HFF-Myc (cell line): Measurements from ENCODE around the gene CALB2.

Experiments used
- DNase-seq: peaks from one replicate; pipeline ENCODE4 v3.0.0-alpha.2; 2011; ENCODE audit warnings: low read depth; ENCODE audit errors: extremely low read depth
- H3K4me3 ChIP-seq: replicated peaks from 2 replicates; pipeline ENCODE4 v1.5.1; 2011; ENCODE audit warnings: low read depth, mild to moderate bottlenecking, control low read depth, low read length
- TF ChIP-seq, protein P1 (sequence below): IDR thresholded peaks from 2 replicates; pipeline ENCODE4 v1.5.1; 2012; ENCODE audit warnings: mild to moderate bottlenecking, low read depth, low read length, control low read depth; ENCODE audit errors: missing control alignments

Gene CALB2

DNA sequence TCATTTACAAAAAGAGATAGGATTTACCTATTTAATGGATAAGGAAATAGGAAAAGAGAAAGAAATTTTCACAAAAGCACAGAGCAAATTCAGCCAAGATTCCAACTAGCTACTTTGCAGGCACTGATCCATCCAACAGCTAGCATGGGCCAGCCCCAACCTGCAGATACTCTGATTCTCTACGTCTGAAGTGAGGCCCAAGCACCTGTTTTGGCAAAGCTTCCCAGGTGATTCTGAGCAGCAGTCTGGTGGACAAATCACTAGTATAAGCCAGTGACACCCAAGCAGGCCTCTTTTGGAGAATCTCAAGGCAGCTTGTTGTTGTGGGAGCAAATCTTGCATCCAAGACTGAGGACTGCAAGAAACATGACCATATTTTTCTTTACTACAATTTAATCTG lies 20.9 kb upstream of the CALB2 start:
- TF ChIP-seq, protein P1, sequence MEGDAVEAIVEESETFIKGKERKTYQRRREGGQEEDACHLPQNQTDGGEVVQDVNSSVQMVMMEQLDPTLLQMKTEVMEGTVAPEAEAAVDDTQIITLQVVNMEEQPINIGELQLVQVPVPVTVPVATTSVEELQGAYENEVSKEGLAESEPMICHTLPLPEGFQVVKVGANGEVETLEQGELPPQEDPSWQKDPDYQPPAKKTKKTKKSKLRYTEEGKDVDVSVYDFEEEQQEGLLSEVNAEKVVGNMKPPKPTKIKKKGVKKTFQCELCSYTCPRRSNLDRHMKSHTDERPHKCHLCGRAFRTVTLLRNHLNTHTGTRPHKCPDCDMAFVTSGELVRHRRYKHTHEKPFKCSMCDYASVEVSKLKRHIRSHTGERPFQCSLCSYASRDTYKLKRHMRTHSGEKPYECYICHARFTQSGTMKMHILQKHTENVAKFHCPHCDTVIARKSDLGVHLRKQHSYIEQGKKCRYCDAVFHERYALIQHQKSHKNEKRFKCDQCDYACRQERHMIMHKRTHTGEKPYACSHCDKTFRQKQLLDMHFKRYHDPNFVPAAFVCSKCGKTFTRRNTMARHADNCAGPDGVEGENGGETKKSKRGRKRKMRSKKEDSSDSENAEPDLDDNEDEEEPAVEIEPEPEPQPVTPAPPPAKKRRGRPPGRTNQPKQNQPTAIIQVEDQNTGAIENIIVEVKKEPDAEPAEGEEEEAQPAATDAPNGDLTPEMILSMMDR = no peak
- DNase-seq = no peak
- H3K4me3 ChIP-seq = no peak overlapping the region

DNA sequence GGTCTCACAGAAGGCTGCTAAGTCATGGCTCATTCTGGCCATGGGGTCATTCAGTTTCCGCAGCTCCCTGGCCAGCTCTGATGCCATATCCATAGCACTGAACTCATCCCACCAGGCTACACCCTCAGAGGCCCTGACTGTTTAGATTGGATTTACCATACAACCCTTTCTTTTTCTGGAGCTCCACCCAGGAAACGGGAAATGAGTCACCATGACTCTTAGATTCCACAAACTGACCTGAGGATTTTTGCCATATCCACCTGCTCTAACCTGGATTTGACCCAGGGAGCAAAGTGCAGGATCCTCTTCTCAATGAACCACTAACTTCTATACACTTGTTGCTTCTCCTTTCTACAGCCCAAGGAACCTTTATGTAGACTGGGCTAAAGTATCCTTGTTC lies 20.3 kb upstream of the CALB2 start:
- DNase-seq = no peak

DNA sequence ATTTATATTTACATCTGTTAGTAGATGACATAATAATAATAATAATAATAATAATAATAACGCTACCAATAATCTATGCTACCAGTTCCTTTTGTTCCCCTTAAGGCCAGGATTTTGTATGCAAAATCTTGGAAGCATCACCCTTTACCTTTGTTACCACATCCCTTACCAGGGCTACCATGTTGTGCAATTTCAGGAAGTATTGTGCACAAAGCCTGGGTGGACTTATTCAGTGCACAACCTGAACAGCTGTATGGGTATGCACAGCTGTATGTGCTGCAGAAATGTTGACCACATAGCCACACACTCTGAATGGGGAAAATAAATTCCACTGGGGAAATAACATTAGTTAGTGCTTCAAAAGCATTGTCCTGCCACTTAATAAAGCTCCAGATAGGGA lies 19.9 kb upstream of the CALB2 start:
- TF ChIP-seq, protein P1 = no peak
- H3K4me3 ChIP-seq = no peak overlapping the region
- no peak for DNase-seq

More for the DNA sequence above, 20.3 kb upstream of the CALB2 start:
- TF ChIP-seq, protein P1 = no peak
- no peak overlapping the region for H3K4me3 ChIP-seq

DNA sequence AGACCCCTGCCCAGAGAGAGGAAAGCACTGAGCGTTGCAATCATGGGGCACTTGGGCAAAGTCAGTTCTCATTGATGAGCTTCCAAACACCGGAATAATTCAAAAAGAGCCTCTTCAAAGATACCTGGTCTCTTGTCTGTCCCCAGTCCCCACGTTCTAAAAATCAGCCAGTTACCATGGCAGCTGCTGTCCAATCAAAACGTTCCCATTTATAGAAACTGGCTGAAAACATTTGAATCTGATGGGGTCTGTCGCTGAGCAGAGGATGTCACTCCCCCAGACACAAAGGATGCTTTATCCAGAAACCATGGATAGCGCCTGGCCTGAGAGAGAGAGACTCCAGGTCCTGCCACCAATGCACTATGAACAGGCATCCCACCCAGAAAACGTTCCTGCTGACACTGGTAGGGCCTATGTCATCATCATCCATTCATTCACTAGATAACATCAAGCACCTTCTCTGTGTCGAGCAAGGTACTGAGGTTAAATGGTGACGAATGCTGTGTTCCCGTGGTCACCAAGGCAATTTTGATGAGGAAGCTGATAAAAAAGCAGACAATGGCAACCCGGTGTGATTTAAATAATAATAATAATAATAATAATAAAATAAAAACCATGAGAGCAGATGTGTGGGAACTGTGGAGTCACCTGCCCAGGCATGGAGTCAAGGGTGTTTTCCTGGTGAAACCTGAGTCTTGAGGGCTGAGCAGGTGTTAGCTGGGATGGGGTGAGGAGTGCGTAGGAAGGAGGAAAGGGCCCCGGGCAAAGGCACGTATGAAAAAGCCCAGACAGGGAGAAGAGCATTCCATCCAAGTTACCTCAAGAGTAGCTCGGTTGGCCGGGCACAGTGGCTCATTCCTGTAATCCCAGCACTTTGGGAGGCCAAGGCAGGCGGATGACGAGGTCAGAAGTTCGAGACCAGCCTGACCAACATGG lies 19.0 kb upstream of the CALB2 start:
- TF ChIP-seq, protein P1 = no peak
- no peak overlapping the region for H3K4me3 ChIP-seq
- DNase-seq = no peak

DNA sequence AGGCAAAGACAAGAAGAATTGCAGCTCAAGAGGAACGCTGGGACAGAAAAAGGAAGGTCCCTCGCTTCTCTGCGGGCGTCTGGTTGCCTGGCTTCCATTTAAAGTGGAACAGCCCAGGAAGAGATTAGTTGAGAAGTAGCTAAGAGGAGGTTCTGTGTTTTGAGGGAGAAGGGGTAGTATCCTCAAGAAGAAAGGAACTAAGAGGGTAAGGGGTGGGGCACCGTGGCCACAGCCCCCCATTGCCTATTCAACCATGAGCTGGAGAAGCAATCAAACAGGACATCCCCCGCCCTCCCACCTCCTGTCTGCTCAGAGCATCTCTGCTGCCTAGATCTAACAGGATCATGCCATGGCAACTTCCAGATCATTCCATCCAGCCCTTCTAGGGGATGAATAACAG lies 18.1 kb upstream of the CALB2 start:
- no peak overlapping the region for H3K4me3 ChIP-seq
- TF ChIP-seq, protein P1 = no peak
- no peak for DNase-seq

DNA sequence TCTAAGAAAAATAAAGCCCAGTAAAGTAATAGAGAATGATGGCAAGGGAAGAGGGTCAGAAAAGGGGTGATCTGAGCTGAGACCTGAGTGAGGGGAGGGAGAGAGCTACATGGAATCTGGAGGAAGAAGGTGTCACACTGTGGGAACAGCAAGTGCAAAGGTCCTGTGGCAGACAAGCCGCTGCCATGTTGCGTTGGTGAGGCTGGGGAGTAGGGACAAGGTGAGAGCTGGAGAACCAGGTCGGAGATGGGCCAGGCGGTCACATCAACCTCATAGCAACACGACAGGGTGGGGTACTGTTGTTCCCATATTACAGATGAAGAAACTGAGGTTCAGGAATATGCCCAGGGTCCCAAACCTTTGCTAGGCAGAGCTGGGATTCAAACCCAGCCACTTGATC lies 16.6 kb upstream of the CALB2 start:
- no peak overlapping the region for H3K4me3 ChIP-seq
- TF ChIP-seq, protein P1 = no peak

More for the DNA sequence above, 16.6 kb upstream of the CALB2 start:
- no peak for DNase-seq
